ENCODE measurements around the gene GABRG3. TPM values are rescaled to one million over a fixed set of nuclear protein-coding genes. Genes with fewer than 3 reads are reported as not detected.

GABRG3 gene
- total and polyA plus RNA-seq, 10 of the 15 experiments (the other 5 are each of a cell fraction or from before 2014, with no cell fraction given), result 0.15 TPM; not detected in 9

GRCh38 chr15:27500206-27500605 lies 529.2 kb downstream of the GABRG3 start (continued):
- TF ChIP-seq ZBTB33 (IDR thresholded peaks at IDR 0.05) (no peak), NRF1 (conservative IDR thresholded peaks at IDR 0.05; ENCODE audit: low read depth, low read length) (no peak), RBBP5 (conservative IDR thresholded peaks at IDR 0.05) (no peak), MYB (IDR thresholded peaks at IDR 0.05; ENCODE audit: borderline replicate concordance, low read depth, low read length) (no peak), POLR2A (IDR thresholded peaks at IDR 0.05; ENCODE audit: low read depth, low read length) (no peak)
- TF ChIP-seq, protein P1, sequence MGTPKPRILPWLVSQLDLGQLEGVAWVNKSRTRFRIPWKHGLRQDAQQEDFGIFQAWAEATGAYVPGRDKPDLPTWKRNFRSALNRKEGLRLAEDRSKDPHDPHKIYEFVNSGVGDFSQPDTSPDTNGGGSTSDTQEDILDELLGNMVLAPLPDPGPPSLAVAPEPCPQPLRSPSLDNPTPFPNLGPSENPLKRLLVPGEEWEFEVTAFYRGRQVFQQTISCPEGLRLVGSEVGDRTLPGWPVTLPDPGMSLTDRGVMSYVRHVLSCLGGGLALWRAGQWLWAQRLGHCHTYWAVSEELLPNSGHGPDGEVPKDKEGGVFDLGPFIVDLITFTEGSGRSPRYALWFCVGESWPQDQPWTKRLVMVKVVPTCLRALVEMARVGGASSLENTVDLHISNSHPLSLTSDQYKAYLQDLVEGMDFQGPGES (IDR thresholded peaks at IDR 0.05), result no peak

GRCh38 chr15:27506752-27507151 lies 535.8 kb downstream of the GABRG3 start:
- no peak for FAIRE-seq
- H3K27ac ChIP-seq (ENCODE audit: control insufficient read depth, insufficient read depth), result no peak overlapping the region
- intact Hi-C loops (cut with micrococcal nuclease; ENCODE audit: unreplicated experiment), result no loop called here

More at GRCh38 chr15:27506752-27507151, 535.8 kb downstream of the GABRG3 start:
- no peaks in the 10 kb centered on the region; the same call in 2 of the 3 replicates for H3K9me3 ChIP-seq (replicated peaks; ENCODE audit: control insufficient read depth, insufficient read depth, low read length)
- CTCF ChIA-PET, result no interaction called here
- no peak overlapping the region for H3K4me2 ChIP-seq (ENCODE audit: control insufficient read depth, insufficient read depth)
- RAD21 ChIA-PET (ENCODE audit: unreplicated experiment), result no interaction called here
- no peak overlapping the region for H3K4me3 ChIP-seq
- no peaks in the 10 kb centered on the region for H3K36me3 ChIP-seq (ENCODE audit: control insufficient read depth in 2 of 2, insufficient read depth in 2 of 2, low read length in 1 of 2)
- SMC1A ChIA-PET (ENCODE audit: uncharacterized antibody, unreplicated experiment), result no interaction called here
- no peak for ATAC-seq
- H3K4me1 ChIP-seq (ENCODE audit: control insufficient read depth, insufficient read depth, low read length), result no peaks in the 10 kb centered on the region
- BruUV-seq (replicated peaks), result no TSS peak
- H3K79me2 ChIP-seq (ENCODE audit: control insufficient read depth, insufficient read depth, low read length), result no peaks in the 10 kb centered on the region
- no peak for TF ChIP-seq RELA (IDR thresholded peaks at IDR 0.05; ENCODE audit: borderline replicate concordance, partially characterized antibody)
- no peak for TF ChIP-seq RFX5 (IDR thresholded peaks at IDR 0.05; ENCODE audit: low read depth, low read length)
- no peak for TF ChIP-seq CBFB (IDR thresholded peaks at IDR 0.05; ENCODE audit: low read depth)
- H3K9ac ChIP-seq (ENCODE audit: control insufficient read depth, insufficient read depth, low read length), result no peak overlapping the region
- no peak overlapping the region for H2AFZ ChIP-seq (ENCODE audit: control insufficient read depth, low read depth, low read length)
- POLR2A ChIA-PET, result no interaction called here
- no peaks in the 10 kb centered on the region for H4K20me1 ChIP-seq (ENCODE audit: control insufficient read depth, insufficient read depth)
- in situ Hi-C loops (cut with MboI), result no loop called here
- DNase-seq (ENCODE audit: low read depth, low spot score), result no peak
- H3K27me3 ChIP-seq (replicated peaks in 1 of 2; ENCODE audit: control insufficient read depth in 2 of 2, insufficient read depth in 2 of 2, low read length in 1 of 2), result no peaks in the 10 kb centered on the region
